HepG2 (cell line): ENCODE results near the gene IFT57.

Experiments used
- CBX1 ChIP-seq: IDR thresholded peaks from one replicate; pipeline ENCODE4 v1.6.1; 2016; ENCODE audit warnings: antibody characterized with exemption, low read depth
- KLF16 ChIP-seq, 2 experiments: sonication (generic) in 1 of 2; formaldehyde crosslinking in 1 of 2; IDR thresholded peaks; 2 replicates each; pipeline versions ENCODE4 v1.6.1 to v1.8.0; 2016 to 2023; ENCODE audit warnings: missing genetic modification reagents in 2 of 2, missing compliant biosample characterization in 1 of 2
- MAFF ChIP-seq: IDR thresholded peaks from 2 replicates; pipeline ENCODE4 v1.6.1; 2011; ENCODE audit warnings: low read depth, low read length, improper control_type of control experiment
- SCMH1 ChIP-seq: sonication (generic); formaldehyde crosslinking; IDR thresholded peaks from 2 replicates; pipeline ENCODE4 v1.9.0; 2021; ENCODE audit warnings: missing genetic modification reagents, mild to moderate bottlenecking, borderline replicate concordance
- TF ChIP-seq, protein P1 (sequence below): sonication (generic); formaldehyde crosslinking; IDR thresholded peaks from 2 replicates; pipeline ENCODE4 v1.5.0; 2020; ENCODE audit warnings: mild to moderate bottlenecking, missing genetic modification reagents, moderate library complexity

DNA sequence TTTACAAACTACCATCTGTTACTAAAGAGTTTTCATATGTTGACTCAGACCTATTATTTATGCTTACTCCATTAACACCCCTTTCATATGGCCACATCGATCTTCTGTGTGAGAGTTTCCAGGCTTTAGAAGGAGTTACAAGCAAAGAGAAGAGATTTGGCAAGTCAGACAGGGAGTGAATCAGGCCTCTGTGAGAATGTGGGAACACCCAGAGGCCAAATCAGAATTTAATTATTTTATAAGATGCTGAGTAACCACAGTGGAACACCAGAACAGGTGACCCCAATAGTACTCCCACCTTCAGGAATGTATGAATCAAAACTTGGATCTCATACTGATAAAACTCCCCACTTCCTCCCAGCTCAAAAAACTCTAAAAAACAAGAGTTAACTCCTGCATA, 42.0 kb downstream of the IFT57 start:
- TF ChIP-seq, protein P1, sequence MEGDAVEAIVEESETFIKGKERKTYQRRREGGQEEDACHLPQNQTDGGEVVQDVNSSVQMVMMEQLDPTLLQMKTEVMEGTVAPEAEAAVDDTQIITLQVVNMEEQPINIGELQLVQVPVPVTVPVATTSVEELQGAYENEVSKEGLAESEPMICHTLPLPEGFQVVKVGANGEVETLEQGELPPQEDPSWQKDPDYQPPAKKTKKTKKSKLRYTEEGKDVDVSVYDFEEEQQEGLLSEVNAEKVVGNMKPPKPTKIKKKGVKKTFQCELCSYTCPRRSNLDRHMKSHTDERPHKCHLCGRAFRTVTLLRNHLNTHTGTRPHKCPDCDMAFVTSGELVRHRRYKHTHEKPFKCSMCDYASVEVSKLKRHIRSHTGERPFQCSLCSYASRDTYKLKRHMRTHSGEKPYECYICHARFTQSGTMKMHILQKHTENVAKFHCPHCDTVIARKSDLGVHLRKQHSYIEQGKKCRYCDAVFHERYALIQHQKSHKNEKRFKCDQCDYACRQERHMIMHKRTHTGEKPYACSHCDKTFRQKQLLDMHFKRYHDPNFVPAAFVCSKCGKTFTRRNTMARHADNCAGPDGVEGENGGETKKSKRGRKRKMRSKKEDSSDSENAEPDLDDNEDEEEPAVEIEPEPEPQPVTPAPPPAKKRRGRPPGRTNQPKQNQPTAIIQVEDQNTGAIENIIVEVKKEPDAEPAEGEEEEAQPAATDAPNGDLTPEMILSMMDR (CRISPR knock-in tag), result no peak
- TF ChIP-seq MAFF, result no peak
- no peak for TF ChIP-seq SCMH1
- TF ChIP-seq CBX1, result no peak
- no peak for TF ChIP-seq KLF16 (CRISPR knock-in tag; IDR thresholded peaks at IDR 0.05)
